ENCODE data around the gene C2orf76. TPM values are rescaled to one million over a fixed set of nuclear protein-coding genes. Genes with fewer than 3 reads are reported as not detected.

C2orf76 gene
- polyA plus RNA-seq, 1 of the 3 experiments (the other 2 are of a cell fraction): 6.0 TPM

GRCh38 chr2:119387381-119388129 is 20.9 kb upstream of the C2orf76 start:
- ChIA-PET CTCF (interaction anchor here (1.0 to 1.2 kb wide), 4 partner anchors 15 to 93 kb away, joined by 3 read pairs; partner anchors contain the start of genes C2orf76 and DBI), POLR2A (no interaction called here)
- Histone ChIP-seq H4K20me1 (ENCODE audit: insufficient read depth) (no peaks in the 10 kb centered on the region), H3K27me3 (ENCODE audit: insufficient read depth) (no peaks in the 10 kb centered on the region), H3K36me3 (replicated peaks in 1 of 2; ENCODE audit: control insufficient read depth in 1 of 2, insufficient read depth in 2 of 2, low read length in 1 of 2) (no peaks in the 10 kb centered on the region), H3K9me3 (no peaks in the 10 kb centered on the region), H3K79me2 (ENCODE audit: insufficient read depth) (no peaks in the 10 kb centered on the region), H3K27ac (ENCODE audit: low read depth in 2 of 2, low read length in 1 of 2) (0 out of 4 replicates have a peak overlapping the region, but pooled peaks of 1 of the 2 experiments have one; percentile 31), H2AFZ (ENCODE audit: low read depth) (peak overlapping the region; percentile 37; the same call in 1 of the 2 replicates), H3F3A (replicated peaks; ENCODE audit: insufficient read depth) (no peaks in the 10 kb centered on the region), H3K4me2 (no peak overlapping the region), H3K9me2 (no peaks in the 10 kb centered on the region), H3K4me3 (ENCODE audit: low read depth in 2 of 2, low read length in 1 of 2) (no peak overlapping the region), H3K9ac (no peak overlapping the region), H3K4me1 (ENCODE audit: control insufficient read depth in 1 of 2, insufficient read depth in 2 of 2, low read depth in 1 of 2, low read length in 1 of 2) (peaks cover 14 to 24% of the 10 kb centered on the region in 2 experiments; a peak in 3 of 4 replicates)
- WGBS (ENCODE audit: low lambda C conversion rate): 77% methylated on average over 9 of the region's 9 CpGs
- DNase-seq: peak; percentile 22
- TF ChIP-seq RAD21 (IDR thresholded peaks at IDR 0.05; ENCODE audit: low read length) (no peak), EZH2phosphoT487 (IDR thresholded peaks at IDR 0.05; ENCODE audit: borderline replicate concordance, low read depth) (no peak), JUND (IDR thresholded peaks at IDR 0.05) (no peak), MAX (IDR thresholded peaks at IDR 0.05; ENCODE audit: low read depth) (no peak), MXI1 (IDR thresholded peaks at IDR 0.05; ENCODE audit: low read depth, low read length) (no peak), SMC3 (IDR thresholded peaks at IDR 0.05; ENCODE audit: low read depth, low read length) (no peak), CHD2 (IDR thresholded peaks at IDR 0.05; ENCODE audit: low read length, partially characterized antibody) (no peak), PBX3 (IDR thresholded peaks at IDR 0.05) (no peak), FOXJ3 (CRISPR knock-in tag; IDR thresholded peaks at IDR 0.05) (no peak), YY1 (IDR thresholded peaks at IDR 0.05; ENCODE audit: low read depth) (no peak), CTCF (IDR thresholded peaks at IDR 0.05) (no peak), FOSL2 (IDR thresholded peaks at IDR 0.05; ENCODE audit: borderline replicate concordance, low read depth) (no peak)
- TF ChIP-seq, protein P1, sequence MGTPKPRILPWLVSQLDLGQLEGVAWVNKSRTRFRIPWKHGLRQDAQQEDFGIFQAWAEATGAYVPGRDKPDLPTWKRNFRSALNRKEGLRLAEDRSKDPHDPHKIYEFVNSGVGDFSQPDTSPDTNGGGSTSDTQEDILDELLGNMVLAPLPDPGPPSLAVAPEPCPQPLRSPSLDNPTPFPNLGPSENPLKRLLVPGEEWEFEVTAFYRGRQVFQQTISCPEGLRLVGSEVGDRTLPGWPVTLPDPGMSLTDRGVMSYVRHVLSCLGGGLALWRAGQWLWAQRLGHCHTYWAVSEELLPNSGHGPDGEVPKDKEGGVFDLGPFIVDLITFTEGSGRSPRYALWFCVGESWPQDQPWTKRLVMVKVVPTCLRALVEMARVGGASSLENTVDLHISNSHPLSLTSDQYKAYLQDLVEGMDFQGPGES (IDR thresholded peaks at IDR 0.05; ENCODE audit: low read depth, low read length): no peak
- TF ChIP-seq, protein P2, sequence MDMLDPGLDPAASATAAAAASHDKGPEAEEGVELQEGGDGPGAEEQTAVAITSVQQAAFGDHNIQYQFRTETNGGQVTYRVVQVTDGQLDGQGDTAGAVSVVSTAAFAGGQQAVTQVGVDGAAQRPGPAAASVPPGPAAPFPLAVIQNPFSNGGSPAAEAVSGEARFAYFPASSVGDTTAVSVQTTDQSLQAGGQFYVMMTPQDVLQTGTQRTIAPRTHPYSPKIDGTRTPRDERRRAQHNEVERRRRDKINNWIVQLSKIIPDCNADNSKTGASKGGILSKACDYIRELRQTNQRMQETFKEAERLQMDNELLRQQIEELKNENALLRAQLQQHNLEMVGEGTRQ (IDR thresholded peaks at IDR 0.05; ENCODE audit: borderline replicate concordance, low read depth, low read length): no peak
